GM12875 (cell line): ENCODE data around the gene OSBPL7.

Experiments
- H3K4me3 ChIP-seq: one replicate; pipeline ENCODE4 v1.5.1; 2011; ENCODE audit warnings: low read depth, low read length, control low read depth
- TF ChIP-seq, protein P1 (sequence below): IDR thresholded peaks from 2 replicates; pipeline ENCODE4 v1.5.1; 2011; ENCODE audit warnings: low read depth, mild to moderate bottlenecking, control low read depth, inconsistent platforms, low read length, moderate library complexity, borderline replicate concordance; ENCODE audit not compliant: insufficient read depth

OSBPL7 gene

DNA sequence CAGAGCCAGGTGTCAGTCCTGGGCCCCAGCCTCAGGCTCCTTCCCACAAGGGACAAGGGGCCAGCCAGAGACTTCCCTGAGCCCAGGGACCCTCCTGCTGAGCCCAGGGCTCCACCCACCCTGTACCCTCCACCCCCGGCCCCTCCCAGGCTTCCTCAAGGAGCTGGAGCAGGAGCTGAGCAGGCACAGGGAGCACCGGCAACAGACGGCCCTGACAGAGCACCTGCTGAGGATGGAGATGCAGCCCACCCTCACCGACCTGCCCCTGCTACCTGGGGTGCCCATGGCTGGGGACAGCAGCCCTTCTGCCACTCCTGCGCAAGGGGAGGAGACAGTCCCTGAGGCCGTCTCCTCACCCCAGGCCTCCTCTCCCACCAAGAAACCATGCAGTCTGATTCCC lies 15.0 kb upstream of the OSBPL7 start:
- H3K4me3 ChIP-seq: no peak overlapping the region
- TF ChIP-seq, protein P1, sequence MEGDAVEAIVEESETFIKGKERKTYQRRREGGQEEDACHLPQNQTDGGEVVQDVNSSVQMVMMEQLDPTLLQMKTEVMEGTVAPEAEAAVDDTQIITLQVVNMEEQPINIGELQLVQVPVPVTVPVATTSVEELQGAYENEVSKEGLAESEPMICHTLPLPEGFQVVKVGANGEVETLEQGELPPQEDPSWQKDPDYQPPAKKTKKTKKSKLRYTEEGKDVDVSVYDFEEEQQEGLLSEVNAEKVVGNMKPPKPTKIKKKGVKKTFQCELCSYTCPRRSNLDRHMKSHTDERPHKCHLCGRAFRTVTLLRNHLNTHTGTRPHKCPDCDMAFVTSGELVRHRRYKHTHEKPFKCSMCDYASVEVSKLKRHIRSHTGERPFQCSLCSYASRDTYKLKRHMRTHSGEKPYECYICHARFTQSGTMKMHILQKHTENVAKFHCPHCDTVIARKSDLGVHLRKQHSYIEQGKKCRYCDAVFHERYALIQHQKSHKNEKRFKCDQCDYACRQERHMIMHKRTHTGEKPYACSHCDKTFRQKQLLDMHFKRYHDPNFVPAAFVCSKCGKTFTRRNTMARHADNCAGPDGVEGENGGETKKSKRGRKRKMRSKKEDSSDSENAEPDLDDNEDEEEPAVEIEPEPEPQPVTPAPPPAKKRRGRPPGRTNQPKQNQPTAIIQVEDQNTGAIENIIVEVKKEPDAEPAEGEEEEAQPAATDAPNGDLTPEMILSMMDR: no peak

DNA sequence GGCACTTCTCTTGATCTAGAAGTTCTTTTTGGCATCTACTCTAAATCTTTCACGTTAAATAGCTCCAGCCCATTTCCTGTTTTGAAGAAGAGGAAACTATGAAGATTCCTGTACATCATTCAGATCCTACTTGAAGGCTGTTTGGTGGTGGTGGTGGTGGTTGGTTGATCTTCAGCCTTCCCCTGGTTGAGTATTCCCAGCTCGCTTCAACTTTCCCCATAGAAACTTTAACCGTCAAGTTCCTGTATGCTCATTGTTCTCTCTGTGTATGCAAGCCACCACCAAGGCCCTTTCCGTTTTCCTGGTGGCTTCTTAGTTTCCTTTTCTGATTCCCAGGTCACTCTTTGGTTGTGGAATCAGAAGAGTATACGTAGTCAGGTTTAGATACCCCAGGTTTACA lies 13.2 kb upstream of the OSBPL7 start:
- TF ChIP-seq, protein P1: no peak
- no peak overlapping the region for H3K4me3 ChIP-seq

DNA sequence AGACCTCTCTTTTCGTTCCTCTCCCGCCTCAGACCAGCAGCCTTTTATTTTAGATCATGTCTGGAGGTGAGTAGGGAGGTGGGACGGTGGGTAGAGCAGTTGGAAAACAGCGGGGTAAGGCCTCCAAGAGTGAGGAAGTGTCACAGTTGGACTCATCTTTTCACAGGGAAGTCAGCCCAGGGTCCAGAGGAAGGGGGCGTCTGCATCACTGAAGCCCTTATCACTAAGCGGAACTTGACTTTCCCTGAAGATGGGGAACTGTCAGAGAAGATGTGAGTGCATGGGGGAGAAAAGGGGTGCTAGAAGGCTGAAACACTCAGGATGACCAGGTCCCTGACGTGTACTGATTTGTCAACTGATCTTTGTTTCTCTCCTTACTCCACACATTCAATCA lies 10.3 kb upstream of the OSBPL7 start:
- H3K4me3 ChIP-seq: peak overlapping the region; percentile 65
- TF ChIP-seq, protein P1: no peak

DNA sequence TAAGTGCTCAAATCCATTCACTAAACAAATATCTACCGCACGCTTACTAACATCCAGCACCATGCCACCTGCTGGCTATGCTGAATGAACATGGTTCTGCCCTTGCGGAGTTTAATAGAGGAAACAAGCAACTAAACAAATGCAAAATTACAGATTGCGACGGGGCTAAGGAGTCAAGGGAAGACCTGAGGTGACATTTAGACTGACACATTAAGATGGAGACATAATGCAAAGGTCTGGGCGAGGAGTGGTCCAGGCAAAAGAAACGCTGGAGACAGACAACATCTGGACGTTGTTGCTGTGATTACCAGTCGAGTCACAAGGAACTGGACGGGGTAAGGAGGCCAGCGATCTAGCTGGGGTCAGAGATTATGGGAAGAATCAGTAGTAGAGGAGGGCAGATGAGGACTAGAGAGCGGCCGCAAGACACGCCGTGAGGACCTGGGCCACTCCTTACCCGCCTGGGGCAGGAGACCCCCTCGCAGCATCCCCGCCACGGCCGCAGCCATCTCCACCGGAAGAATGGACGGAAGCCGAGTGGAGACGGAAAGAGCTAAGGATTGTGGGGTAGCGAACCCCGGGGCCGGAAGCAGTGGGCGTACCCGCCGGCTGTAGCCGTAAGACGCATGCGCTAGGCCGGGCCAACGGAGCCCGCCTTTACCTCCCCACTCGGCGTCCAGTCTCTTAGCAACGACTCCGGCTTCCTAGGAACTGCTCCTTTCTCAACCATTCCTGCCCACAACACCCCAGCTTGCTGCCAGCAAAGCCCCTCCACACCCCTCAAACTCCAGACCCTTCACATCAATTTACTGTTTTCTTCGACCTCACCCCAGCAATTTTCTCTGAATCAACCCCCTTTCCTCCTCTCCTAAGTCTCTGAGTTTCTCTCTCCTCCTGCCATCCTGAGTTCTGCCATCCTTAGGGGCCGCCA lies 9.7 kb upstream of the OSBPL7 start, which contains the start of the genes LRRC46 and MRPL10:
TSS of gene LRRC46 (plus strand) at position 668 of the 931 bp plus-strand sequence. CDS start 320 bp downstream, outside the sequence.
TSS of gene MRPL10 (minus strand) at position 539 of the 931 bp plus-strand sequence. CDS start at position 509, 30 bp downstream.
- H3K4me3 ChIP-seq: peak within 1 kb of the TSS; percentile 65
- TF ChIP-seq, protein P1: peak; percentile 21; the same call in 1 of the 2 replicates

DNA sequence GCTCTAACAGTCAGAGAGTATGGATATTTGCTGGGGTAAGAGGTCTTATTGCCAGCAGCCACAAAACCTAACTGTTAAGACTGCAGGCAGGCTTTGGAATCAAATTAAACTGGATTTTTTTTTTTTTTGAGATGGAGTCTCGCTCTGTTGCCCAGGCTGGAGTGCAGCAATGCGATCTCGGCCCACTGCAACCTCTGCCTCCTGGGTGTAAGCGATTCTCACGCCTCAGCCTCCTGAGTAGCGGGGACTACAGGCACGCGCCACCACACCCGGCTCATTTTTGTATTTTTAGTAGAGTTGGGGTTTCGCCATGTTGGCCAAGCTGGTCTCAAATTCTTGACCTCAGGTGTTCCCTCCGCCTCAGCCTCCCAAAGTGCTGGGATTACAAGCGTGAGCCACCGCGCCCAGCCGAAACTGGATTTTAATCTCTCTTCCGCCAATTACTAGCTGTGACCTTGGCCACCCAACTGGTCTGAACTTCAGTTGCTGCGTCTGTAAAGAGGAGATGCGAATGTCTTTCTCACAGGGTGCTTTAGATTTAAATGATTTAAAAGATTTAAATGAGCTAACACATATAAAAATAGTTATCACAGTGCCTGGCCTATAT lies 8.9 kb upstream of the OSBPL7 start:
- TF ChIP-seq, protein P1: no peak
- H3K4me3 ChIP-seq: peak overlapping the region; percentile 65

DNA sequence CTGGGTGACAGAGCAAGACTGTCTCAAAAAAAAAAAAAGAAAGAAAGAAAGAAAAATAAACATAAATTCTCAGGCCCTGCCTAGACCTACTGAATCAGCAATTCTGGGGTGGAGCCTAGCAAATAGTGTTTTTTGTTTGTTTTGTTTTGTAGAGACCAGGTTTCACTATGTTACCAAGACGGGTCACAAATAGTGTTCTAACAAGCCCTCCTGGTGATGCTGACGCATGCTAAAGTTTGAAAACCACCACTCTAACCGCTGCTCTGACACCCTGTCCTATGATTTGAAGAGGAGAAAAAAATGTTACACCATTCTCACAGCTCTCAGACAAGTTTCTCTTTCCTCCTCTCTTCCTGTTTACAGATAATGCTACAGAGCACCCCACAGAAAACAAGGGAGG lies 8.3 kb upstream of the OSBPL7 start:
- no peak overlapping the region for H3K4me3 ChIP-seq
- TF ChIP-seq, protein P1: no peak
